Left renal cortex interstitium (tissue), 4 donors: ENCODE results near the gene CLCN3. TPM values are rescaled to one million over a fixed set of nuclear protein-coding genes. Genes with fewer than 3 reads are reported as not detected.
"Not testable (repeated sequence)": the region's sequence is repeated elsewhere in the genome, so short reads cannot be mapped to it uniquely, and the experiment has no call there.

Source experiments
- DNase-seq, 4 donors: peaks; one replicate each; pipeline ENCODE4 v3.0.0-alpha.2; 2013; ENCODE audit warnings: low read depth in 4 of 4, low spot score in 2 of 4, missing footprints in 1 of 4
- polyA plus RNA-seq, 4 donors: library from polyadenylated mRNA; unstranded; fragments of 120-200 nt; gene quantifications; one replicate each; pipeline ENCODE4 v1.2.1, GENCODE V29; 2013; ENCODE audit not compliant: insufficient read length in 4 of 4

CLCN3 gene
- polyA plus RNA-seq, 4 donors, result 50.4 to 69.9 (median 60.6) TPM

DNA sequence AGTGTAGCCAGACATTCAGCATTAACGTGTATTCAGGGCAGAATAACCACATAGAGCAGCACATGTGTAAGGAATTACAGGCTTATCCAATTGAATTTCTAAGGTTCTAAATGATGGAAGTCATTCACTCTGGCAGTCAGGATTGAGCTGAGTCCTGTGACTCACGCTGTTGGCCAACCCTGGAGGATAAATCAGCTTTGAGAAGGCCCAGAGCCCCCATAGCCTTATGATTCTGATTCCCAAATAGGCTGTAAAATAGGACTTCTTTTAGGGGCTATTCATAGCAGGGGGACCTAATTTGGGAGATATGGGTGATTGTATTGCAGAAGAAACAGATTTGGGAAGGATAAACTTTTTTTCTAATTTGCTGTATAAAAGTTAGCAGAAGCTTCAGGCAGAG, 145.5 kb downstream of the CLCN3 start:
- DNase-seq, result no peak

DNA sequence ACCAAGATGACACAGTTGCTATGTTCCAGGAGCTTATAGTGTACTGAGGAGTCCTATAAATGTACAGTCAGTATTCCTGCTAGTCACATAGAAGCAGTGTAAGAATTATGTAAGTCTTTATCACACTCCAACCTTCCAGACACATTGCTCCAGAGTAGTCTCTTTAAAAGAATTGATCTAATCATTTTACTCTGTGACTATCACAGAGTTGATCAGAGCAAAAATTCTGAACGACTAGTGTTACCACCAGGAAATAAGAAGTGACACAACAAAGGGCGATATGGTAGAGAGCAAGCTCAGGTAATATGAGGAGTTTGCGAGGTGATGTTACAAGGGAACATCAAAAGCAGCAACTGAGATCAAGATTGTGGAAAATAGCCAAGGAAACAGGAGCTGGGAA, 146.4 kb downstream of the CLCN3 start:
- no peak for DNase-seq

DNA sequence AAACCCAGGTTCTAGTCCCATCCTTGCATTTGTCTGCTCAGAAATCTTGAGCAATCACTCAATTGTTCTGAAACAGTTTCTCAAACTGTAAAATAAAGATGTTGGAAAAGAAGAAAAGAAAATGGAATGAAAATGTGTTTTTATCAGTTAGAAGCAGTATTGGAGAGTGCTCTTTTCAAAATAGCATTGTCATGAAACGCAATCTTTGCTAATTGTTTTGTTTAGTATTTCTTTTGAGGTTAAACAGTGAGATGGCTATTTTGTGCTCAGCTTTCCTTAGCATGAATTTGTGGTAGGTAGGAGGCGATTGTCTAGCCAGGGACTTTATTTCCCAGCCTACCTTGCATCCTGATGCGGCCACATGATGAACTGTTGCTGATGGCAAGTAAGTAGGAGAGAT, 148.0 kb downstream of the CLCN3 start:
- no peak for DNase-seq

DNA sequence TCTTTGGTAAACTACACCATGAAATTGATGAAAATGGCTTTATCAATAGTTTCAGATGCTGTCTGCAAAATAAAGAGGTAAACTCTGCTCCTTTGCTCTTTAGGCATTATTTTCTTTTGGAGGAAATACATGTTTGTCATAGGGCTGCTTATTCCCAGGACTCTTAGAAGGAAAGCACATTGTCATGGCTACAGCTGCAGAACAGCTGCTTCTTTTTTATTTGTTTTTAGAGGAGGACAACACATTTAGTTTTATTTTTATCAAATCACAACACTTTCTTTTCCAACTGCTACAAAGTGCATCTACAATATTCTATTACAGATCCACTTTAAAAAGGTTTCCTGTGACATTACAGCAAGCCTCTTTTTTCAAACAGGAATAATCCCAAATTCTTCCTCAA, 150.0 kb downstream of the CLCN3 start:
- no peak for DNase-seq

DNA sequence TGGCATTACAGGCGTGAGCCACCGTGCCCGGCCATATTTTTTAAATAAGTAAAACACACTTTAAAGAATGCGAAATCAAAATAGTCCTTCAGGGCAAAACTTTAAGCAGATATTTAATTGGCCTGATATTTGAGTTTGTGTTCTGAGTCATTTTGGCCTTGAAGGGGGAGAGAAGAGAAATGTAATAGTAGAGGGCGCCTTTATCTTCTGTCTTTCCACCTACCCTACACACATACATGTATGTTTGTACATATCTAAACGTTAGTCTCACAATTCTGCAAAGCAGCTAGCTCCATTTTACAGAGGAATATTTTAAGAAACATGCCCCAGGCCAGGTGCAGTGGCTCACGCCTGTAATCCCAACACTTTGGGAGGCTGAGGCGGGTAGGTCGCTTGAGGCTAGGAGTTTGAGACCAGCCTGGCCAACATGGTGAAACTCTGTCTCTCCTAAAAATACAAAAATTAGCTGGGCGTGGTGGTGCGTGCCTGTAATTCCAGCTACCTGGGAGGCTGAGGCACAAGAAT, 151.2 kb downstream of the CLCN3 start:
- not testable (repeated sequence) for DNase-seq

Other genes with a start within 250 kb of the CLCN3 start
- 10 to 100 TPM; 18.0 to 25.7 (median 23.0) TPM for gene NEK1, start 8.0 kb upstream of the CLCN3 start, polyA plus RNA-seq
- gene HPF1, start 137.4 kb downstream of the CLCN3 start, polyA plus RNA-seq, result 10 to 100 TPM; 39.4 to 50.7 (median 45.3) TPM